Gastrocnemius medialis (tissue), 4 donors: Measurements from ENCODE around the gene COQ8A.

ENCODE experiments used
- CTCF ChIP-seq, 5 experiments: fragments of 450-650 bp in 3 of 5; fragments of 200-600 bp in 2 of 5; sonication (generic) in 2 of 5; IDR thresholded peaks in 4 of 5; conservative IDR thresholded peaks in 1 of 5; 1 replicate in 4 of 5; 2 replicates in 1 of 5; pipeline ENCODE4 v1.5.1; 2016 to 2019; ENCODE audit warnings: antibody characterized with exemption in 5 of 5, mild to moderate bottlenecking in 3 of 5, moderate library complexity in 3 of 5
- POLR2A ChIP-seq, 2 donors: fragments of 450-650 bp; IDR thresholded peaks; one replicate each; pipeline ENCODE4 v1.6.1; 2017; ENCODE audit warnings: antibody characterized with exemption in 2 of 2, mild to moderate bottlenecking in 2 of 2, moderate library complexity in 2 of 2

DNA sequence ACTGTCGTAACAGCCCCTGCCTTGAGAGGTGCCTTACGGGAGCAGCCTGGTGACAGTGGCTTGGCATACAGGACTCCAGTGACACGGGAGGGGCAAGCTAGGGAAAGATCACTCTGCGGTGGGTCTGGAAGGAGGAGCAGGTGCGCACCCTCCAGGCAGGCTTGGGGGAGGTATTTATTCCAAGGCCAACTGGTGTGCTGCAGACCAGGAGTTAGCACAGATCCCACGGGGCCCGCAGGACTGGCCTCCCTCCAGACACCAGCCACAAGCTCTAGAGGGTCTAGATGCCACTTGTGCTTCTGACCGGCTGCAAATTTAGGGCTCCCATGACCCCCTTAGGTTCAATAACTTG, 47.6 kb upstream of the COQ8A start:
- TF ChIP-seq CTCF (IDR thresholded peaks at IDR 0.05 in 4 of 5, conservative IDR thresholded peaks at IDR 0.05 in 1 of 5) = no peak
- TF ChIP-seq POLR2A (IDR thresholded peaks at IDR 0.05) = no peak
